SK-N-SH (cell line): ENCODE results near the gene SPSB1. TPM values are rescaled to one million over a fixed set of nuclear protein-coding genes. Genes with fewer than 3 reads are reported as not detected.

Experiments used
- CTCF ChIA-PET: fragments of 300-600, 350-600 bp; formaldehyde crosslinking; extraction: SDS; loops from one replicate; lab custom pipeline; 2021; lab: Yijun Ruan, JAX
- POLR2A ChIA-PET: fragments of 350-600 bp; sonication (Branson Sonifier 250); formaldehyde crosslinking; extraction: SDS; loops from one replicate; lab custom pipeline; 2020; ENCODE audit warnings: antibody characterized with exemption, inconsistent platforms; lab: Yijun Ruan, JAX
- DNase-seq: peaks from one replicate; pipeline ENCODE4 v3.0.0; 2012
- H2AFZ ChIP-seq: fragments of 200-600 bp; sonication (generic); 2 replicates; pipeline ENCODE4 v1.8.1; 2016; ENCODE audit warnings: antibody characterized with exemption, mild to moderate bottlenecking, low read depth
- H3F3A ChIP-seq: fragments of 200-600 bp; sonication (generic); replicated peaks from 2 replicates; pipeline ENCODE3; 2016; ENCODE audit warnings: antibody characterized with exemption, mild to moderate bottlenecking; ENCODE audit not compliant: insufficient read depth
- H3K27ac ChIP-seq, 2 experiments: fragments of 200-500 bp in 1 of 2; fragments of 200-600 bp in 1 of 2; sonication (Bioruptor generic) in 1 of 2; sonication (generic), shearing (Covaris generic) in 1 of 2; 2 replicates each; pipeline versions ENCODE4 v1.5.1 to v1.6.1; 2014 to 2016; ENCODE audit warnings: low read depth in 2 of 2, inconsistent platforms in 1 of 2, low read length in 1 of 2, mild to moderate bottlenecking in 1 of 2, mixed read lengths in 1 of 2
- H3K27me3 ChIP-seq: fragments of 200-600 bp; sonication (generic), shearing (Covaris generic); 2 replicates; pipeline ENCODE4 v1.6.1; 2016; ENCODE audit warnings: mixed run types; ENCODE audit not compliant: insufficient read depth
- H3K36me3 ChIP-seq, 2 experiments: fragments of 200-500 bp in 1 of 2; fragments of 200-600 bp in 1 of 2; sonication (Bioruptor generic) in 1 of 2; sonication (generic) in 1 of 2; replicated peaks in 1 of 2; 2 replicates each; pipeline versions ENCODE3 to v1.5.1; 2014 to 2016; ENCODE audit warnings: low read length in 1 of 2, mild to moderate bottlenecking in 1 of 2; ENCODE audit not compliant: insufficient read depth in 2 of 2, control insufficient read depth in 1 of 2
- H3K4me1 ChIP-seq, 2 experiments: fragments of 200-500 bp in 1 of 2; fragments of 200-600 bp in 1 of 2; sonication (Bioruptor generic) in 1 of 2; sonication (generic), shearing (Covaris generic) in 1 of 2; 2 replicates each; pipeline versions ENCODE4 v1.5.1 to v1.6.1; 2014 to 2016; ENCODE audit warnings: low read depth in 1 of 2, low read length in 1 of 2, mixed run types in 1 of 2; ENCODE audit not compliant: insufficient read depth in 2 of 2, control insufficient read depth in 1 of 2
- H3K4me2 ChIP-seq: fragments of 200-600 bp; sonication (generic), shearing (Covaris generic); 2 replicates; pipeline ENCODE4 v1.6.1; 2017; ENCODE audit warnings: mixed run types
- H3K4me3 ChIP-seq, 2 experiments: fragments of 200-500 bp in 1 of 2; fragments of 200-600 bp in 1 of 2; sonication (Bioruptor generic) in 1 of 2; sonication (generic), shearing (Covaris generic) in 1 of 2; 2 replicates each; pipeline versions ENCODE4 v1.5.1 to v1.8.1; 2014 to 2016; ENCODE audit warnings: low read depth in 2 of 2, inconsistent platforms in 1 of 2, low read length in 1 of 2, mild to moderate bottlenecking in 1 of 2, mixed read lengths in 1 of 2, moderate library complexity in 1 of 2
- H3K79me2 ChIP-seq: fragments of 200-600 bp; sonication (generic); 2 replicates; pipeline ENCODE4 v1.8.1; 2017; ENCODE audit warnings: mild to moderate bottlenecking; ENCODE audit not compliant: insufficient read depth
- H3K9ac ChIP-seq: fragments of 200-600 bp; sonication (generic); 2 replicates; pipeline ENCODE4 v1.6.1; 2017; ENCODE audit warnings: mixed run types
- H3K9me2 ChIP-seq: fragments of 200-600 bp; sonication (generic); 2 replicates; pipeline ENCODE4 v1.6.1; 2017; ENCODE audit warnings: mixed run types
- H3K9me3 ChIP-seq: fragments of 200-600 bp; sonication (generic); 2 replicates; pipeline ENCODE4 v1.6.1; 2017; ENCODE audit warnings: mixed run types, mild to moderate bottlenecking, moderate library complexity
- H4K20me1 ChIP-seq: fragments of 200-600 bp; sonication (generic); 2 replicates; pipeline ENCODE4 v1.6.1; 2017; ENCODE audit warnings: mild to moderate bottlenecking, mixed run types; ENCODE audit not compliant: insufficient read depth
- CTCF ChIP-seq: fragments of 200-600 bp; sonication (generic); IDR thresholded peaks from 2 replicates; pipeline ENCODE4 v1.6.1; 2017; ENCODE audit warnings: antibody characterized with exemption, mild to moderate bottlenecking, moderate library complexity
- JUND ChIP-seq: IDR thresholded peaks from 2 replicates; pipeline ENCODE4 v1.4.0; 2012
- PBX3 ChIP-seq: IDR thresholded peaks from 2 replicates; pipeline ENCODE4; 2012
- RAD21 ChIP-seq: IDR thresholded peaks from 2 replicates; pipeline ENCODE4 v1.6.1; 2012; ENCODE audit warnings: mild to moderate bottlenecking, low read length
- SMC3 ChIP-seq: IDR thresholded peaks from 2 replicates; pipeline ENCODE4 v1.6.1; 2012; ENCODE audit warnings: low read depth, low read length, improper control_type of control experiment
- TAF1 ChIP-seq: IDR thresholded peaks from 2 replicates; pipeline ENCODE4 v1.6.1; 2012; ENCODE audit warnings: low read depth, mild to moderate bottlenecking, low read length, moderate library complexity, borderline replicate concordance
- YY1 ChIP-seq: IDR thresholded peaks from 2 replicates; pipeline ENCODE4 v1.4.0; 2012; ENCODE audit warnings: low read depth, mild to moderate bottlenecking
- WGBS: methylation state at CpG from one replicate; pipeline ENCODE4 v1.1.6; 2017; ENCODE audit warnings: low lambda C conversion rate; 5-methylcytosine and 5-hydroxymethylcytosine counted together
- polyA plus RNA-seq, 3 experiments: library from polyadenylated mRNA; depleted of rRNA; stranded (reverse); fragments of >200 nt; gene quantifications; 2 replicates each; pipeline ENCODE4 v1.2.3, GENCODE V29; 2012

The SPSB1 gene
- polyA plus RNA-seq, 1 of the 3 experiments (the other 2 are of a cell fraction) = 9.2 TPM

GRCh38 chr1:9289090-9289534 lies 3.6 kb upstream of the SPSB1 start:
- H3F3A ChIP-seq = peaks cover 27% of the 10 kb centered on the region
- peaks cover 5% of the 10 kb centered on the region; the same call in 1 of the 2 replicates for H3K79me2 ChIP-seq
- WGBS = 41% methylated on average over 6 of the region's 6 CpGs
- H2AFZ ChIP-seq = no peak overlapping the region
- no peak for DNase-seq
- no peak overlapping the region for H3K9ac ChIP-seq
- H3K27me3 ChIP-seq = no peaks in the 10 kb centered on the region
- 0 out of 2 replicates have a peak, but pooled peaks cover 5% of the 10 kb centered on the region for H3K9me3 ChIP-seq
- H4K20me1 ChIP-seq = peaks cover 1% of the 10 kb centered on the region
- H3K4me2 ChIP-seq = no peak overlapping the region
- H3K4me1 ChIP-seq = peaks cover 7 to 8% of the 10 kb centered on the region in 2 experiments; a peak in 1 of 4 replicates
- no peaks in the 10 kb centered on the region for H3K36me3 ChIP-seq
- H3K27ac ChIP-seq = no peak overlapping the region
- CTCF ChIA-PET = interaction anchor here (0.6 to 4.5 kb wide), 25 partner anchors 8 to 301 kb away, joined by 3 to 55 read pairs (median 4); no protein-coding TSS in a partner anchor
- H3K9me2 ChIP-seq = no peaks in the 10 kb centered on the region
- no peak overlapping the region; a peak in 1 of 4 replicates for H3K4me3 ChIP-seq
- TF ChIP-seq SMC3 (peak; percentile 88), TAF1 (no peak), RAD21 (peak; percentile 85), JUND (no peak), CTCF (peak; percentile 88)
- POLR2A ChIA-PET = interaction anchor here (1.1 kb wide), 1 partner anchor 202 kb away, joined by 3 read pairs; no protein-coding TSS in a partner anchor

- Histone ChIP-seq H2AFZ (no peak overlapping the region), H3K9ac (no peak overlapping the region), H4K20me1 (peaks cover 9% of the 10 kb centered on the region), H3K79me2 (peaks cover 13% of the 10 kb centered on the region), H3K4me3 (no peak overlapping the region), H3F3A (peaks cover 30% of the 10 kb centered on the region), H3K36me3 (no peaks in the 10 kb centered on the region), H3K27me3 (no peaks in the 10 kb centered on the region), H3K4me2 (no peak overlapping the region), H3K4me1 (peaks cover 7 to 12% of the 10 kb centered on the region in 2 experiments; a peak in 1 of 4 replicates), H3K9me3 (0 out of 2 replicates have a peak, but pooled peaks cover 5% of the 10 kb centered on the region), H3K9me2 (no peaks in the 10 kb centered on the region), H3K27ac (peak overlapping the region in 1 of 2 experiments; percentile 27; a peak in 1 of 4 replicates)
- ChIA-PET POLR2A (interaction anchor here (1.1 kb wide), 1 partner anchor 201 kb away, joined by 3 read pairs; no protein-coding TSS in a partner anchor), CTCF (interaction anchor here (0.6 to 4.5 kb wide), 25 partner anchors 8 to 300 kb away, joined by 3 to 55 read pairs (median 4); partner anchors contain the start of gene H6PD)
- 17% methylated on average over 4 of the region's 5 CpGs for WGBS
- TF ChIP-seq YY1 (no peak), PBX3 (peak; percentile 20)
- no peak for DNase-seq
Observed at GRCh38 chr1:9289711-9290485, 2.8 kb upstream of the SPSB1 start.
